GM18907 (cell line): ENCODE data around the gene IL36A.

Experiments
- ATAC-seq: cut with Tn5 transposase; IDR thresholded peaks from one replicate; pipeline ENCODE4 v1.9.1; 2021; ENCODE audit warnings: mild to moderate bottlenecking, moderate library complexity; ENCODE audit not compliant: unreplicated experiment

The IL36A gene, protein sequence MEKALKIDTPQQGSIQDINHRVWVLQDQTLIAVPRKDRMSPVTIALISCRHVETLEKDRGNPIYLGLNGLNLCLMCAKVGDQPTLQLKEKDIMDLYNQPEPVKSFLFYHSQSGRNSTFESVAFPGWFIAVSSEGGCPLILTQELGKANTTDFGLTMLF

DNA sequence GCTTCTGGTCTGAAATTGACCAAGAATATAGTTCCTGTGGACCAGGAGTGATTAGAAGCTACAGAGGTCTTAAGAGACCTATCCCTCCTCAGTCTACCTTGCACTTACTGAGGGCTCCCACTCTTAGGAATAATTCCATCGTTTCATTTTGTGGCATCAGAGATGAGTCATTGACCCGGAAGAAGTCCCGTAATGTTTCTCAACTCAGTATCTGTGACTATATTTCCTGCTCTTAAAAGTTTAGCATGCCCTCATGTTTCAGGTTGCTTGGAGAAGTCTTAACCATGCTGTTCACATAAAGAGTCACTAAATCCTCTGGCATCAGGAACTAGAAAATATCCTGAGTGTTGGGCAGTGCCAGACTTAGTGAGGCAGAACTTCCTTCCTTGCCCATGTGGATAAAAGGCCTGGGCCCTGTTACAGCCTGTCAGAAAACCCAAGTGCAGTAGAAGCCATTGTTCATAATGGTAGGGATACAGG is at the start of gene IL36A:
Gene IL36A (plus strand): TSS at position 430 of the 480 bp plus-strand sequence. CDS start 413 bp downstream, outside the sequence.
- ATAC-seq = no peak

DNA sequence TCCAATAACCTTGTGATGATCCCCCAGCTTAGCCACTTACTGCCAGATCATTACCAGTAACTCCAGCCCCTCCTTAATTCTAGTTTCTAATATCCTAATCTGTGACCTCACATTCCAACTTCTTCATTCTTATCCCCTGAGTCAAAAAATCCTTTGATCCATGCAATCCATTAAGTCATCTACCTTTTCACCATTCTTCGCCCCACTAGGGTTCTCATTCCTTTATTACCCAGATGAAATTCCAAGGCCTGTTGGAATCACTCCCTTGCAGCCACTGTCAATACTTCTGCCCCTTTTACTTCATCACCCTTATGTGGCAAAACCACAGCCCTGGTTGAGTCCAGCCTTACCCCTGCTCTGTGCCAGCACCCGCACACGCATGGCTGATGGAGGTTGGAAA is 47.7 kb upstream of the IL36A start:
- no peak for ATAC-seq

GRCh38 chr2:112958428-112959108 is 46.7 kb upstream of the IL36A start:
- peak; percentile 71 for ATAC-seq

DNA sequence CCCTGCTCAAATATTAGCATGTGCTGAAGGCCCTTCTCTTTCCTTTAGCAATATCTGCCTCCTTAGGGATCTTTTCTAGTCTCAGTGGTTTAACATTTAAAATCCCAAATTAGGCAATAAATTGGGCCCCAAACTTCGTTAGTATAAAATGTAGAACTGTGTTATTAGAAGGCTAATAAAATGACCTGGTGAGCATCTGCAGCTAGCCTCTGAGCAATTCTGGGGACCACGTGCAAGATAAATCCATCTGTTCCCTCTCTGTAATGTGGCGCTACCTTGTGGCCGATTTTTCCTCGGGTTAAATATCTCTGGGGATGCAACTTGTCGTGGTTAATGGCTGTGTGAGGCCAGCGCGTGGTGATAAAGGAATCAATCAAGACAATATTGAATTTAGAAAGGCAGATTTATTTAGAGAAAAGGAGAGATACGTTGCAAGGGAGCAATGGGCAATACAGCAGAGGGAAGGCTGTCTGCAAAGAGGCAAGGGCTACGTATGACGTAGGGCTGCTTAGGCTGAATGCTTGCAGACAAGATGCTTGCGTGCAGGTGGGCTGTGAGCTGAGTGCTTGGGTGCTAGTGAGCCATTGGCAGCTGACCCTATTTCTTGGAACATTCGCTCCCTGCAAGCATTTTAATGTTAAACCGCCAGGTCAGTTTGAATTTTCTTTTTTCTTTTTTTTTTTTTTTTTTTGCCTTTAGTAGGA is 46.0 kb upstream of the IL36A start:
- no peak for ATAC-seq

DNA sequence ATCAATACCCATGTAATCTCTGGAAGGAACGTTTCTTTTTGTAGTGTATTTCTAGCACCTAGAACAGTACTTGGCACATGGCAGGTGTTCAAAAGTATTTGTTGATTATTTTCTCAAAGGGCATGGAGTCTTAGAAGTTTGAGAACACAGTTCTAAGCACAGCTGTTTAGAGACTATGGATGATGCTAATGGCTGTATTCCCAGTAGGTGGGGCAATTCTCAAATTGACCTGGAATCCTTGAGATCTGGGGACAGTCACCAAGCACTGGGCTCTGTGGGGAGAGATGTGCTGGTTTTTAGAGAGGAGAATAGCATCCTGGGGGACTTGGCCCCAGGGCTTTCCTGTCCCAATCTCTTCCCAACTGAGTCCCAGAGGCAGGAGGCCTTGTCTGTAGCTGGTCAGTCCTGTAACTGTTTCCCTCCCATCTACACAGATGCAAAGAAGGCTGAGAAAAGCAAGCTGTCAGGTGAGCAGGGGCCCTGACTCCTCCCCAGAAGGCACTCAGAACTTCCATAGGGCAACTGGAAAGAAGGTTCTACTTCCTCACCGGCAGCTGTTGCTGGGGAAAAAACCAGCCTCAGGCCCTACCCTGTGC is 44.9 kb upstream of the IL36A start:
- no peak for ATAC-seq

GRCh38 chr2:112962308-112963175 is 42.7 kb upstream of the IL36A start:
- no peak for ATAC-seq

DNA sequence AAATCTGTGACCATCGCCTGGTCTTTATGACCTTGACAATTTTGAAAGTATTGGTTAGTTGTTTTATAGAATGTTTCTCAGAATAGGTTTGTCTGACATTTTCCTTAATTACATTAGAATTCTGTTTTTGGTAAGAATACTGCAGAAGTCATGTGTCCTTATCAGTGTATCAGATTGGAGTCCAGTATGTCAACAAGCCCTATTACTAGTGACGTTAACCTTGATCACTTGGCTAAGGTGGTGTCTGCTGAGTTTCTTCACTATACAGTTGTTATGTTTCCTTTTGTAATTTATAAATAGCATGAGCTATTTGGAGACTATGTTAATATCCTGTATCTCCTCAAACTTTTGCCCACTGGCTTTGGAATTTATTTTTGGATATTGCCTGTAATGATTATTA is 38.2 kb upstream of the IL36A start:
- ATAC-seq = no peak

GRCh38 chr2:112972423-112973086 is 32.7 kb upstream of the IL36A start:
- ATAC-seq = no peak

- no peak for ATAC-seq
Observed at GRCh38 chr2:112973156-112973555, 32.1 kb upstream of the IL36A start.

- ATAC-seq = no peak
Observed at GRCh38 chr2:112977559-112978056, 27.7 kb upstream of the IL36A start, which contains the start of gene IL36G. IL36G (plus strand) TSS chr2:112978006; CDS start chr2:112978639, 633 bp downstream.

DNA sequence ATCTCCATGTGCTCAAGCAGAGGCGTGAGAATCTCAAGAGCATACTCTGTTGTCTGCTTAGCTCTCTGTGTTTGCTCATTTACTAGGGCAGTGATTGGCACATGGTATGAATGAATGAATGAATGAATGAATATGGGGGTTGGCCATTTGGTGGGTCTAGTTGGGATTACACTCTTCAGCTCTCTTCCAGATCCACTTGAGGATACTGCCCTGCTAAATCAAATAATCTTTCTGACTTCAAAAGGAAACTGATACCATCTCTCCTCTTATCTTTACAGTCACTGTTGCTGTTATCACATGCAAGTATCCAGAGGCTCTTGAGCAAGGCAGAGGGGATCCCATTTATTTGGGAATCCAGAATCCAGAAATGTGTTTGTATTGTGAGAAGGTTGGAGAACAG is 25.5 kb upstream of the IL36A start:
- no peak for ATAC-seq

GRCh38 chr2:112980537-112980936 is 24.7 kb upstream of the IL36A start:
- no peak for ATAC-seq

DNA sequence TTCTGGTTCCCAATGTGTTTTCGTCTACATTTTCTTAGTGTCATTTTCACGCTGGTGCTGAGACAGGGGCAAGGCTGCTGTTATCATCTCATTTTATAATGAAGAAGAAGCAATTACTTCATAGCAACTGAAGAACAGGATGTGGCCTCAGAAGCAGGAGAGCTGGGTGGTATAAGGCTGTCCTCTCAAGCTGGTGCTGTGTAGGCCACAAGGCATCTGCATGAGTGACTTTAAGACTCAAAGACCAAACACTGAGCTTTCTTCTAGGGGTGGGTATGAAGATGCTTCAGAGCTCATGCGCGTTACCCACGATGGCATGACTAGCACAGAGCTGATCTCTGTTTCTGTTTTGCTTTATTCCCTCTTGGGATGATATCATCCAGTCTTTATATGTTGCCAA is 20.2 kb upstream of the IL36A start:
- ATAC-seq = no peak

- no peak for ATAC-seq
Observed at GRCh38 chr2:112989611-112990010, 15.6 kb upstream of the IL36A start.

GRCh38 chr2:112993831-112994230 is 11.4 kb upstream of the IL36A start:
- ATAC-seq = no peak

- ATAC-seq = no peak
Observed at GRCh38 chr2:112994648-112995047, 10.6 kb upstream of the IL36A start.

- no peak for ATAC-seq
Observed at GRCh38 chr2:112995346-112995920, 9.8 kb upstream of the IL36A start.

DNA sequence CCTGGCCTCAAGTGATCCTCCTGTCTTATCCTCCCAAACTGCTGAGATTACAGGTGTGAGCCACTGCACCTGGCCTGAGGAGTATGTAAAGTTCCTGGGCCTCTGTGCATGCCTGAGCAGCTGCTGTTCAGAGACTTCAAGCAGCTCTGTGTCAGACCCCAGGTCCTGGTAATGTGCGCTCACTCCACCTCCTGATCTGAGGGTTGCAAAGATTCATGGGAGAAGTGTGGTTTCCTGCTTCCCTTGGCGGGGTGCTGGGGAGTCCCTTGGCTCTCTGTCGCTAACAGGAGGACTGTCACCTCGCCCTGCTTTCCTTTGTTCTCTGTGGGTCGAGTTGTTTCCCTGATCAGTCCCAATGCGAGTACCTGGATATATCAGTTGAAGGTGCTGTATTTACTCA is 8.6 kb upstream of the IL36A start:
- ATAC-seq = no peak

GRCh38 chr2:112997151-112997550 is 8.1 kb upstream of the IL36A start:
- ATAC-seq = no peak

GRCh38 chr2:113000436-113000835 is 4.8 kb upstream of the IL36A start:
- no peak for ATAC-seq
